GM21619 (cell line): Measurements from ENCODE around the gene POU6F1.

ENCODE experiments used
- ATAC-seq: cut with Tn5 transposase; IDR thresholded peaks from one replicate; pipeline ENCODE4 v1.9.1; 2021; ENCODE audit not compliant: unreplicated experiment

POU6F1 gene

GRCh38 chr12:51162217-51162616 lies 55.6 kb downstream of the POU6F1 start:
- no peak for ATAC-seq

DNA sequence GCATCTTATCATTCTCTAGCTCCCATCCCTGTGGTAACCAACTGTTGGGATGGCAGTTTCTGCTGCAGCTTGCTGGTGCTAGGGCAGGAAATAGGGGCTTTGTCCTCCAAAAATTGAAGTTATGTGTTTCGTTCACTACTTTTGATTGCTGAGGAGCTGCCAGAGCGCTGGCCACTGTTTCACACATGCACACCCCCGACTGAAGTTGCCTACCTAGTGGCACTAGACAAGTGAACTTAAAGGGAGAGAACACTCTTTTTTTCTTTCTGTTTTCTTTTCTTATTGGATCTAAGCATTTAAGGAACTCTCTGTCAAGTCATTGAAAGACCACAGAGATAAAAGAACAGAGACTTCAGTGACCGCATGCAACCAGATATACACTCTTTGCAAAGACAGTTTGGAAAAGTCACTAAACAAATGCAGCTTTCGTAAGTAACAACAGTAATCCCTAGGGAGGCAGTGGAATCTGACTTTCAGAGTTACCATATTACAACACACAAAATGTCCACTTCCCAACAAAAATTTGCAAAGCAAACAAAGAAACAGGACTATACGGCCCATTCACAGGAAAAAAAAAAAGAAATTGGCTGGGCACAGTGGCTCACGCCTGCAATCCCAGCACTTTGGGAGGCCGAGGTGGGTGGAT lies 56.9 kb downstream of the POU6F1 start:
- ATAC-seq, result no peak

DNA sequence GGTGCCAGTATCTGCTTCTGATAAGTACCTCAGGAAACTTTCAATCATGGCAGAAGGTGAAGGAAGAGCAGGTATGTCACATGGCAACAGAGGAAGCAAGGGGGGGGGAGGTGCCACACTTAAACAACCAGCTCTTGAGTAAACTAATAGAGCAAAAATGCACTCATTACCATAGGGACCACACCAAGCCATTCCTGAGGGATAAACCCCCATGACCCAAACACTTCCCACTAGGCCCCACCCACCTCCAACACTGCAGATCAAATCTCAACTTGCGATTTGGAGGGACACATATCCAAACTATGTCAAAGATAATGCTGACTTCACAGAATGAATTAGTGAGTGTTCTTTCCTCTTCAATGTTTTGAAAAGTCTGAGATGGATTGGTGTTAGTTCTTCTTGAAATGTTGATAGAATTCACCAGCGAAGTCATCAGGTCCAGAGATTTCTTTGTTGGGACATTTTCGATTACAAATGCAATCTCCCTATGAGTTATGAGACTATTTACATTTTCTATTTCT lies 61.6 kb downstream of the POU6F1 start:
- no peak for ATAC-seq

- no peak for ATAC-seq
These were observed 64.9 kb downstream of the POU6F1 start for GRCh38 chr12:51152953-51153352.

- no peak for ATAC-seq
These were observed 67.1 kb downstream of the POU6F1 start for GRCh38 chr12:51150777-51151176.

DNA sequence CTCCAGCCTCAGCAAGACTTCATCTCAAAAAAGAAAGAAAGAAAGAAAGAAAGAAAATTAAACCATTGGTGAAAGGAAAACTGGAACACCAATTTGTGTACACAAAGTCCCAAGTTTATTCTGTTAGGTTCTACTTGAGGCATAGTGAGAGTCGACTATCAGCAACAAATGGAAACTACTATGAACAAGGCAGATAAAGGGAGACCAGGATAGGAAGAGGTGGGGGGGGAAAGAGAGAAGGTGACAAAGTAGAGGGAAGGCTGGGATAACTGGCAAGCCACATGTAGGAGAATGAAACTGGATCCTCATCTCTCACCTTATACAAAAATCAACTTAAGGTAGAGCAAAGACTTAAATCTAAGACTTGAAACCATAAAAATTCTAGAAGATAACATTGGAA lies 70.6 kb downstream of the POU6F1 start:
- ATAC-seq, result no peak

DNA sequence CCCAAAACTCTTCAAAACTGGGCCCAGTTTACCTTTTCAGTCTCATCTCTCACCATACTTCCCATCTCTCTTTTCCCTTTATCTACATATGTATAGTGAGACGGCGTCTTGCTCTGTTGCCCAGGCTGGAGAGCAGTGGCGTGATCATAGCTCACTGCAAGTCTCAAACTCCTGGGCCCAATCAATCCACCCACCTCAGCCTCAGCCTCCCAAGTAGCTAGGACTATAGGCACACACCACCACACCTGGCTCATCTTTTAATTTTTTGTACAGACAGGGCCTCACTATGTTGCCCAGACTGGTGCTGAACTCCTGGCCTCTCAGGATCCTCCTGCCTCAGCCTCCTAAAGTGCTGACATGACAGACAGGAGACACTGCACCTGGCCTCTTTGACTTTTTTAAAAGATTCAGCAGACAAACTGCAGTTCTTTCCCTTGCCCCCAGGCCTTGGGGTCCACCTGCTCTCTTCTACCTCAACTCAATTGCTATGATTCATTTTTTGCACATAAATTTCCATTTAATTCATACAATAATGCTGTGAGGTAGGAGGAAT lies 78.5 kb downstream of the POU6F1 start:
- ATAC-seq, result no peak
